ENCODE results near the gene TRIP4. TPM values are rescaled to one million over a fixed set of nuclear protein-coding genes. Genes with fewer than 3 reads are reported as not detected.
"Not testable (repeated sequence)": the region's sequence is repeated elsewhere in the genome, so short reads cannot be mapped to it uniquely, and the experiment has no call there.

Gene TRIP4
- total RNA-seq, 1 donor from 2014 or later: 16.0 TPM

DNA sequence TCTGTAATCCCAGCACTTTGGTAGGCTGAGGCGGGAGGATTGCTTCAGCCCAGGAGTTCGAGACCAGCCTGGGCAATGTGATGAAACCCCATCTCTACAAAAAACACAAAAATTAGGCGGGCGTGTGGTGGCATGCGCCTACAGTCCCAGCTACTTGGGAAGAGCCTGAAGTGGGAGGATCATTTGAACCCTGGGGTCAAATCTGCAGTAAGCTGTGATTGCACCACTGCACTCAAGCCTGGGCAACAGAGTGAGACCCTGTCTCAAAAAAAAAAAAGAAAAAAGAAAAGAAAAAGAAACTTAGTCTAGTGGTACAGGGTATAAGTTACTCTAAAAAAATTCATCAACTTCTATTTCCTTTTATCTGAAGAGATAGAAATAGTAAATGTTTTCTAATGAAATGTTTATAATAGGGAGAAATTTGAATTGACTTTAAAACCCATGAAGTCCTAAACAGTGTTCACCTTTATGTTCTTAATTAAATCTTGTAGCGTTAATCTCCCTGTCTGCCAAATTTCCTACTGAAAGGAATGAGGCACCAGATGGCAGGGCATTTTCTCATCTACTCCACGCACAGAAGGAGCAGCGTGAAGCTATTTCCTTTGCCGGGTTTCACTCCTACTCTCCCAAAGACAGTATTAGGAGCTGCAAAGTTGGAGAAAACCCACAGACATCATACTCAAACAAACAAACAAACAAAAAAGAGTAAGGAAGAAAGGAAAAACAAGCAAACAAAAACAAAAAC, 8.2 kb upstream of the TRIP4 start:
- intact Hi-C loops (cut with DNase I): no loop called here
- DNase-seq (ENCODE audit: low spot score): no peak

DNA sequence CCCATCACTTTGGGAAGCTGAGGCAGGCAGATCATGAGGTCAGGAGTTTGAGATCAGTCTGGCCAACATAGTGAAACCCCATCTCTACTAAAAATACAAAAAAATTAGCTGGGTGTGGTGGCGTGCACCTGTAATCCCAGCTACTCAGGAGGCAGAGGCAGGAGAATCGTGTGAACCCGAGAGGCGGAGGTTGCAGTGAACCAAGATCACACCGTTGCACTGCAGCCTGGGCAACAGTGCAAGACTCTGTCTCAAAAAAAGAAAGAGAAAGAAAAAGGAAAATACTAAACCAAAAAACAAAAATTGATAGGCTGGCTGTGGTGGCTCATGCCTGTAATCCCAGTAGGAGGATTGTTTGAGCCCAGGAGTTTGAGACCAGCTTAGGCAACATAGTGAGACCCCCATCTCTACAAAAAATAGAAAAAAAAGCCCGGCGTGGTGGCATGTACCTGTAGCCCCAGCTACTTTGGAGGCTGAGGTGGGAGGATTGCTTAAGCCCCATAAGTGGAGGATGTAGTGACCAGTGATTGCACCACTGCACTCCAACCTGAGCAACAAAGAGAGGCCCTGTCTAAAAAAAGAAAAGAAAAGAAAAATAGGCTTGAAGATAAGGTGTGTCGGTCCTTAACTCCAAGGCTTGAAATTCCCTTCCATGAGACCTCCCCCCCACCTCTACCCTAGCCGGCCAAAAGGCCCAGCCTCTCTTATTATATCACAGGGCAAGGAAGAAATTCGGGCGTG, 7.3 kb upstream of the TRIP4 start:
- DNase-seq (ENCODE audit: low spot score); intact Hi-C loops (cut with DNase I): not testable (repeated sequence)

GRCh38 chr15:64381000-64381751, 6.5 kb upstream of the TRIP4 start, which contains the start of gene PCLAF:
PCLAF (minus strand) TSS chr15:64381441; CDS start chr15:64381371, 70 bp downstream.
- intact Hi-C loops (cut with DNase I): no loop called here
- peak; percentile 96 for DNase-seq (ENCODE audit: low spot score)

GRCh38 chr15:64383760-64384159, 3.9 kb upstream of the TRIP4 start:
- intact Hi-C loops (cut with DNase I): no loop called here
- DNase-seq (ENCODE audit: low spot score): no peak

DNA sequence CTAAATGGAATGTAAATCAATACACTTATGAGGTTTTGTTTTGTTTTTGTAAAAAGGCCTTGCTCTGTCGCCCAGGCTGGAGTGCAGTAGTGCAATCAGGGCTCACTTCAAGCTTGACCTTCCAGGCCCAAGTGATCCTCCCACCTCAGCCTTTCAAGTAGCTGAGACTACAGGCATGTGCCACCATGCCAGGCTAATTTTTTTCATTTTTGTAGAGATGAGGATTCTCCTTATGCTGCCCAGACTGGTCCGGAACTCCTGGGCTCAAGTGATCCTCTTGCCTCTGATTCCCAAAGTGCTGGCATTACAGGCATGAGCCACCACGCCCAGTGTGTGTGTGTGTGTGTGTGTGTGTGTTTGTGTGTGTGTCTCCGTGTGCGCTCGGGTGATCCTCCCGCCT, 1.3 kb upstream of the TRIP4 start:
- DNase-seq (ENCODE audit: low spot score): no peak
- intact Hi-C loops (cut with DNase I): loop anchor here (2.0 kb wide), 1 partner anchor 223 kb away; the partner anchor contains the start of gene PPIB

GRCh38 chr15:64389036-64389435, 1.4 kb downstream of the TRIP4 start:
- DNase-seq (ENCODE audit: low spot score): no peak
- intact Hi-C loops (cut with DNase I): no loop called here

DNA sequence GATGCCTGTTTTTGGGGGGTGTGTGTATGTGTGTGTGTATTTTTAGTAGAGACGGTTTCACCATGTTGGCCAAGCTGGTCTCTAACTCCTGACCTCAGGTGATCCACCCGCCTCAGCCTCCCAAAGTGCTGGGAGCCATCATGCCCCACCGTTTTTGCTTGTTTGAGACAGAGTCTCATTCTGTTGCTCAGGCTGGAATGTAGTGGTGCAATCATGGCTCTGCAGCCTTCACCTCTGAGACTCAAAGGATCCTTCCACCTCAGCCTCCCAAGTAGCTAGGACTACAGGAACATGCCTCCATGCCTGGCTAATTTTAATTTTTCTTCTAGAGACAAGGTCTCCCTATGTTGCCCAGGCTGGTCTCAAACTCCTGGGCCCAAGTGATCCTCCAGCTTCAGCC, 4.8 kb downstream of the TRIP4 start:
- intact Hi-C loops (cut with DNase I); DNase-seq (ENCODE audit: low spot score): not testable (repeated sequence)

DNA sequence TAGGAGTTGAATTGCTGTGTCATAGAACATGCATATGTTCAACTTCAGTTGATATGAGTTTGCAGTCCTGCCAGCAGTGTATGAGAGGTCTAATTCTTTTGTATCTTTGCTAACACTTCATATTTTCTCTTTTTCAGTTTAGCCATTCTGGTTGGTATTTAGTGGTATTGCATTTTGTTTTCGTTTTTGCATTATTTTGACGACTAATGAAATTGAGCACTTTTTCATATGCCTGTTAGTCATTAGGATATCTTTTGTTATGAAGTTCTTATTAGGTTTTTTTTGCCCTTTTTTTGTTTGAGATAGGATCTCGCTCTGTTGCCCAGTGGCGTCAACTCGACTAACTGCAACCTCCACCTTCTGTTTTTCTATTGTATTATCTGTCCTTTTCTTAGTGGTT, 9.2 kb downstream of the TRIP4 start:
- intact Hi-C loops (cut with DNase I): no loop called here
- no peak for DNase-seq (ENCODE audit: low spot score)

DNA sequence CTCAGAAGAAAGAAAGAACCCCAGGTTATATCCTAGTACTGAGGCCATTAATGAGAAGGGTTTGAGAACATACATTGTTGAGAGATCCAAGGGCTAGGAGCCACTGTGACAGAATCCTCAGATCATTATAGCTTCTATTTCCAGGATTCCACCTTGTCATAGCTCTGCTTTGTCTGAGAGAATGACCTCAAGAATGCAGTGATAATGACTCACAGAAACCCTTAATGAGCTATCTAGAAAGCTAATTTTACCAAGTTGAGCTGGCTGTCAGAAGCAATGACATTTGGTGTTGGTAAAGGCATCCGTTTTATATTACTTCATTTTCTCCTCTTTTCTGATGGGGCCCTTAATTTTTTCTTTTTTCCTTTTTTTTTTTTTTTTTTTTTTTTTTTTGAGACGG, 10.9 kb downstream of the TRIP4 start:
- intact Hi-C loops (cut with DNase I): no loop called here
- DNase-seq (ENCODE audit: low spot score): no peak

DNA sequence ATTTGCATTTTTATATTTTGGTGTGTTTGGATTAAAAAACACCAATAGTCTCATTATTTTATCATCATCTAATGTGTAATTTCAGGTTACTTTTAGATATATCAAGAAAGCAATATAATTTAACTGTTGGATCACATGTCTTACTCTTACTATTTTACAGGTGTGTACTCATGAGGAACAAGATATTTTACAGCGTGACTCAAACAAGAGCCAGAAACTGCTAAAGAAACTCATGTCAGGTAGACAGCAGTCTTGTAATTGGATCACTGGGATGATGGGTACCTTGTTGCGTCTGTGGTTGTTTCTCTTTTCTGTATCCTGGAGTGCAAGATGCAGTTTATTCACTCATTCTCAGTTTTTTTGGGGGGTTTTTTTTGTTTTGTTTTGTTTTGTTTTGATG, 12.9 kb downstream of the TRIP4 start:
- intact Hi-C loops (cut with DNase I): no loop called here
- DNase-seq (ENCODE audit: low spot score): no peak

- no peak for DNase-seq (ENCODE audit: low spot score)
Measured at GRCh38 chr15:64412216-64412615, 24.6 kb downstream of the TRIP4 start.

GRCh38 chr15:64422697-64423096, 35.1 kb downstream of the TRIP4 start:
- no peak for DNase-seq (ENCODE audit: low spot score)
- intact Hi-C loops (cut with DNase I): no loop called here

More at GRCh38 chr15:64412216-64412615, 24.6 kb downstream of the TRIP4 start:
- intact Hi-C loops (cut with DNase I): no loop called here

- no peak for DNase-seq (ENCODE audit: low spot score)
- intact Hi-C loops (cut with DNase I): no loop called here
Measured at GRCh38 chr15:64423970-64424369, 36.3 kb downstream of the TRIP4 start.

DNA sequence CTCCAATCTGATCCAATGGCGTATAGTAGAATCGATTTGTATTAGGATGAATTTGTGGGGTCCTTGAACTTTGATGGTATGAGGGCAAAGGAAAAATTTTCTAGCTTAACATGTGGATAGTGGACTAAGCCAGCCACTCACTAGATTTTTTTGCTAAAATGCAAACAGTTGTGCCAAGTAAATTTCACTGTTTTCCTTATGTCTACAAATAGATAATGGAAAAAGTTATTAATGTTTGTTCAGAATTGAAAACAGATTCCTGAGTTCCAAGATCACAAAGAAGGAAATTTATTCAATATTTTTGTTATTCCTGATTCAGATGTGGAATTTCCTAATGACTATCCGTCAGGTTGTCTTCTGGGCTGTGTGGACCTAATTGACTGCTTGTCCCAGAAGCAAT, 37.6 kb downstream of the TRIP4 start:
- intact Hi-C loops (cut with DNase I): loop anchor here (5.0 kb wide), 2 partner anchors 227 to 257 kb away; no protein-coding TSS in a partner anchor
- no peak for DNase-seq (ENCODE audit: low spot score)

- intact Hi-C loops (cut with DNase I): loop anchor here (5.0 kb wide), 2 partner anchors 225 to 255 kb away; no protein-coding TSS in a partner anchor
- no peak for DNase-seq (ENCODE audit: low spot score)
Measured at GRCh38 chr15:64426845-64427465, 39.3 kb downstream of the TRIP4 start.

GRCh38 chr15:64429448-64429847, 41.8 kb downstream of the TRIP4 start:
- intact Hi-C loops (cut with DNase I): loop anchor here (5.0 kb wide), 2 partner anchors 223 to 253 kb away; no protein-coding TSS in a partner anchor
- no peak for DNase-seq (ENCODE audit: low spot score)

DNA sequence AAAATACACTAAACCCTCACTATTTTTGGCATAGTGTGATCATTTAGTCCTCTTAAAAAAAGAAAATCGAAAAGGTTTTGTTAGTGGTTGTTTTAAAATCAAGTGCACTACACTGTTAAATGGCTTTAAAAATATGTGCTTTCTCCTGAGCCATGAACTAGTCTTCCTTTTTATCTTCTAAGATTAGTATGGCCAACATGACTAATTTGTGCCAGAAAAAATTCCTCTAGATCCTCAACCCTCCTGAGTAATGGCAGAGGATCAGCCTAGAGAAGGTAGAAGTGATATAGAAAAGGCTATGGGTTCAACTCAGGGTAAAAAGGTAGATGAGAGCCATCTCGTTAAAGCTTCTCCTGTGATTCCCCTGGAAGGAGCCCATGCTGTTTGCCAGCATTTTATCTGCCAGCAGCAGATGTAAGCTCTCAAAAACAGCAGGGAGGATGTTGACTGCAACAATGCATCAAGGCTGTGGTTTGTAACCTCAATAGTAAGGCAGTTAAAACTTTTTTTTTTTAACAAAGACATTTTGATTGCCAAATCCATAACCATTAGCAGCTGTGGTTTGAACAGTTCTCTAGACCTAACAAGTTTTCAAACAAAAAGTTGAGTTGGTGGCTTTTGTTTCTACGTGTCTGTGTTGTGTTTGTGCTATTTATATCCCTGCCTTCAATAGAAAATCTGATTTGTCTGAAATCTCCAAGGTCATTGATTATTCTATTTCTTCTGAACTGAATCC, 42.5 kb downstream of the TRIP4 start:
- intact Hi-C loops (cut with DNase I): loop anchor here (5.0 kb wide), 2 partner anchors 222 to 252 kb away; no protein-coding TSS in a partner anchor

DNA sequence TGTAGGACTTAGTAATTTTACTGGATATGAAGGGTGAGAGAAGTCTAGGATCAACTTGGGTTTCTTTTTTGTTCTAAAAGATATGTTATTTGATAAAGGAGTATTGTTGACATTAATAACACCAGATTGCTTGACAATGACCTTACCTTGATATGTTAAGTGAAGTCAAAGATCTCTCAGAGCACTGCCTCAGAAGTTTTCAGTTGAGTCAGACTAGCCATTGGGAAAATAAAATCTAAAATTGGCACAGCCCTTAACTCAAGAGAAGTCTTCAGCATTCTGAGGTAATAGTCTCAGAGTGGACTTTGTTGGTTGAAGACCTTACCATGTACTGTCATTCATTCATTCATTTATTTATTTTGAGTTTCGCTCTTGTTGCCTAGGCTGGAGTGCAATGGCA, 50.3 kb downstream of the TRIP4 start:
- no peak for DNase-seq (ENCODE audit: low spot score)

More for the DNA sequence above, 42.5 kb downstream of the TRIP4 start:
- no peak for DNase-seq (ENCODE audit: low spot score)

More for the DNA sequence above, 50.3 kb downstream of the TRIP4 start:
- intact Hi-C loops (cut with DNase I): no loop called here
